OCI-LY7 (cell line): ENCODE measurements around the gene NFKB2. TPM values are rescaled to one million over a fixed set of nuclear protein-coding genes. Genes with fewer than 3 reads are reported as not detected.

Experiments used
- BruUV-seq: library from RNA; stranded (reverse); fragments of 400-500 nt; replicated peaks from 2 replicates; lab custom pipeline; 2021; lab: Mats Ljungman, UMichigan
- CTCF ChIA-PET: fragments of 300-600 bp; sonication (Branson Sonifier 250); formaldehyde crosslinking; loops from one replicate; lab custom pipeline; 2022; ENCODE audit warnings: antibody characterized with exemption; ENCODE audit not compliant: unreplicated experiment; lab: Charles Lee
- POLR2A ChIA-PET: fragments of 300-600 bp; sonication (Branson Sonifier 250); formaldehyde crosslinking; loops from one replicate; lab custom pipeline; 2022; ENCODE audit warnings: antibody characterized with exemption; lab: Charles Lee
- DNase-seq: peaks from one replicate; pipeline ENCODE4 v3.0.0-alpha.2; 2015; ENCODE audit warnings: low spot score
- H2AFZ ChIP-seq: fragments of 200-600 bp; sonication (generic), shearing (Covaris generic); 2 replicates; pipeline ENCODE4 v1.6.1; 2014; ENCODE audit warnings: mild to moderate bottlenecking, antibody characterized with exemption, low read length, moderate library complexity
- H3K27ac ChIP-seq: fragments of 200-600 bp; sonication (generic); 2 replicates; pipeline ENCODE4 v1.5.1; 2014; ENCODE audit warnings: mixed run types, low read depth, mild to moderate bottlenecking, moderate library complexity, low read length, inconsistent platforms; ENCODE audit not compliant: poor library complexity, severe bottlenecking
- H3K36me3 ChIP-seq: fragments of 200-600 bp; sonication (generic); 2 replicates; pipeline ENCODE4 v1.6.1; 2014; ENCODE audit warnings: mild to moderate bottlenecking, antibody characterized with exemption, low read length, moderate library complexity, mixed read lengths; ENCODE audit not compliant: insufficient read depth
- H3K4me1 ChIP-seq: fragments of 200-600 bp; sonication (generic); 2 replicates; pipeline ENCODE4 v1.5.1; 2014; ENCODE audit warnings: mild to moderate bottlenecking, low read length; ENCODE audit not compliant: insufficient read depth, poor library complexity, severe bottlenecking
- H3K4me2 ChIP-seq: fragments of 200-600 bp; sonication (generic); 2 replicates; pipeline ENCODE4 v1.6.1; 2014; ENCODE audit warnings: mild to moderate bottlenecking, low read length
- H3K4me3 ChIP-seq: fragments of 200-600 bp; sonication (generic); 2 replicates; pipeline ENCODE4 v1.5.1; 2014; ENCODE audit warnings: mild to moderate bottlenecking, low read depth, low read length; ENCODE audit not compliant: poor library complexity, severe bottlenecking
- H3K79me2 ChIP-seq: fragments of 200-600 bp; sonication (generic); 2 replicates; pipeline ENCODE4 v1.6.1; 2016; ENCODE audit warnings: low read depth, mild to moderate bottlenecking, low read length, moderate library complexity, mixed read lengths; ENCODE audit not compliant: insufficient read depth
- H3K9me2 ChIP-seq: fragments of 200-600 bp; sonication (generic); 2 replicates; pipeline ENCODE4 v1.6.1; 2016; ENCODE audit warnings: mild to moderate bottlenecking, low read length, mixed read lengths; ENCODE audit not compliant: insufficient read depth
- H3K9me3 ChIP-seq: fragments of 200-600 bp; sonication (generic); 2 replicates; pipeline ENCODE4 v1.6.1; 2014; ENCODE audit warnings: mild to moderate bottlenecking, mixed run types, low read length, mixed read lengths
- H4K20me1 ChIP-seq: fragments of 200-600 bp; sonication (generic); 2 replicates; pipeline ENCODE4 v1.6.1; 2014; ENCODE audit warnings: mild to moderate bottlenecking, antibody characterized with exemption, low read length, moderate library complexity, mixed read lengths; ENCODE audit not compliant: insufficient read depth
- CTCF ChIP-seq: fragments of 200-600 bp; sonication (generic); conservative IDR thresholded peaks from 2 replicates; pipeline ENCODE4 v1.5.1; 2014; ENCODE audit warnings: mild to moderate bottlenecking, antibody characterized with exemption, low read length, moderate library complexity, mixed read lengths
- EZH2phosphoT487 ChIP-seq: fragments of 200-600 bp; sonication (generic); IDR thresholded peaks from 2 replicates; pipeline ENCODE4 v1.6.1; 2018; ENCODE audit warnings: low read depth, borderline replicate concordance, mild to moderate bottlenecking, mixed run types, antibody characterized with exemption, low read length, moderate library complexity, mixed read lengths
- intact Hi-C: fragments of 100-400 bp; cut with micrococcal nuclease; formaldehyde crosslinking; loops from one replicate; pipeline ENCODE4 v1.10.0; 2022; ENCODE audit not compliant: unreplicated experiment
- total RNA-seq, 2 experiments: library from RNA; depleted of rRNA in 1 of 2; stranded (reverse); fragments of >200 nt in 1 of 2; shearing (Covaris generic) in 1 of 2; gene quantifications; 2 replicates each; pipeline ENCODE4 v1.2.3, GENCODE V29; 2014 to 2022

Gene NFKB2
- total RNA-seq, 2 experiments from 2014 or later = 47.1 to 67.3 TPM

- H3K4me2 ChIP-seq = no peak overlapping the region
- no peak overlapping the region for H3K27ac ChIP-seq
- intact Hi-C loops = no loop called here
- peaks cover 15% of the 10 kb centered on the region for H3K4me1 ChIP-seq
- ChIA-PET POLR2A (no interaction called here), CTCF (no interaction called here)
- TF ChIP-seq CTCF (no peak), EZH2phosphoT487 (no peak)
- DNase-seq = no peak
- BruUV-seq = no TSS peak
- no peak overlapping the region for H2AFZ ChIP-seq
- no peaks in the 10 kb centered on the region for H3K9me2 ChIP-seq
- H4K20me1 ChIP-seq = peaks cover 5% of the 10 kb centered on the region; the same call in 1 of the 2 replicates
- H3K4me3 ChIP-seq = no peak overlapping the region
- no peaks in the 10 kb centered on the region for H3K79me2 ChIP-seq
- no peaks in the 10 kb centered on the region for H3K36me3 ChIP-seq
- no peaks in the 10 kb centered on the region for H3K9me3 ChIP-seq
Measured at GRCh38 chr10:102410429-102411073, 15.0 kb downstream of the NFKB2 start.

GRCh38 chr10:102411341-102412255, 16.1 kb downstream of the NFKB2 start:
- TF ChIP-seq CTCF = no peak
- TF ChIP-seq EZH2phosphoT487 = no peak
- no peak overlapping the region for H2AFZ ChIP-seq
- no peaks in the 10 kb centered on the region for H3K9me3 ChIP-seq
- peaks cover 15% of the 10 kb centered on the region for H3K4me1 ChIP-seq
- ChIA-PET CTCF (no interaction called here), POLR2A (no interaction called here)
- no peak overlapping the region for H3K4me2 ChIP-seq
- BruUV-seq = no TSS peak
- no peaks in the 10 kb centered on the region for H3K36me3 ChIP-seq
- no peaks in the 10 kb centered on the region for H3K9me2 ChIP-seq
- intact Hi-C loops = no loop called here
- H3K79me2 ChIP-seq = no peaks in the 10 kb centered on the region
- H3K4me3 ChIP-seq = no peak overlapping the region
- no peak overlapping the region for H3K27ac ChIP-seq
- peaks cover 5% of the 10 kb centered on the region; the same call in 1 of the 2 replicates for H4K20me1 ChIP-seq
- DNase-seq = no peak
